Vagina (tissue), 2 donors: ENCODE data around the gene TBC1D8. TPM values are rescaled to one million over a fixed set of nuclear protein-coding genes. Genes with fewer than 3 reads are reported as not detected.

Experiments used
- DNase-seq, 2 donors: peaks; one replicate each; pipeline ENCODE4 v3.0.0-alpha.2; 2017; ENCODE audit errors: extremely low spot score in 2 of 2
- H3K27ac ChIP-seq: fragments of 200-600 bp; sonication (generic); one replicate; pipeline ENCODE4 v1.5.1; 2019
- H3K27me3 ChIP-seq: fragments of 200-600 bp; sonication (generic); one replicate; pipeline ENCODE4 v1.5.1; 2019
- H3K36me3 ChIP-seq, 2 donors: fragments of 200-600 bp; sonication (generic); one replicate each; pipeline ENCODE4 v1.5.1; 2017 to 2019
- H3K4me1 ChIP-seq: fragments of 200-600 bp; sonication (generic); one replicate; pipeline ENCODE4 v1.5.1; 2019
- H3K4me3 ChIP-seq, 2 donors: fragments of 200-600 bp; sonication (generic); 1 replicate in 1 of 2; 2 replicates in 1 of 2; pipeline ENCODE4 v1.5.1; 2016 to 2019
- H3K9me3 ChIP-seq: fragments of 200-600 bp; sonication (generic); one replicate; pipeline ENCODE4 v1.5.1; 2019
- CTCF ChIP-seq, 3 experiments: fragments of 450-650 bp in 2 of 3; fragments of 200-600 bp in 1 of 3; sonication (generic) in 1 of 3; IDR thresholded peaks; one replicate each; pipeline ENCODE4 v1.5.1; 2017 to 2019; ENCODE audit warnings: antibody characterized with exemption in 3 of 3, mild to moderate bottlenecking in 2 of 3, moderate library complexity in 2 of 3
- POLR2A ChIP-seq, 2 donors: fragments of 450-650 bp; IDR thresholded peaks; one replicate each; pipeline ENCODE4 v1.6.1; 2017; ENCODE audit warnings: antibody characterized with exemption in 2 of 2, mild to moderate bottlenecking in 2 of 2, moderate library complexity in 2 of 2
- POLR2AphosphoS5 ChIP-seq, 2 donors: sonication (generic); formaldehyde crosslinking; IDR thresholded peaks; one replicate each; pipeline ENCODE4 v1.9.0; 2017; ENCODE audit warnings: antibody characterized with exemption in 2 of 2, mild to moderate bottlenecking in 2 of 2, low read depth in 1 of 2; ENCODE audit not compliant: insufficient read depth in 1 of 2
- intact Hi-C: fragments of 100-400 bp; cut with DNase I; formaldehyde crosslinking; loops from one replicate; pipeline ENCODE4 v1.15.1; 2023
- total RNA-seq: library from RNA; depleted of rRNA; stranded (reverse); fragments of >200 nt; gene quantifications from one replicate; pipeline ENCODE4 v1.2.3, GENCODE V29; 2016

Gene TBC1D8
- total RNA-seq, 1 donor from 2014 or later = 72.2 TPM

- Histone ChIP-seq H3K36me3 (no peaks in the 10 kb centered on the region), H3K4me3 (peak overlapping the region; percentile 80 to 88), H3K9me3 (no peaks in the 10 kb centered on the region), H3K27me3 (no peaks in the 10 kb centered on the region), H3K4me1 (peaks cover 40% of the 10 kb centered on the region), H3K27ac (peak overlapping the region; percentile 82)
- no peak for TF ChIP-seq POLR2A (IDR thresholded peaks at IDR 0.05)
- peak in 1 of 2 donors; percentile 26 for TF ChIP-seq POLR2AphosphoS5 (IDR thresholded peaks at IDR 0.05; ENCODE audit: insufficient read depth in 1 of 2, low read depth in 1 of 2)
- DNase-seq = no peak
- intact Hi-C loops = loop anchor here (2.0 kb wide), 1 partner anchor 140 kb away; no protein-coding TSS in a partner anchor
Observed at GRCh38 chr2:101150306-101151145, 656 bp downstream of the TBC1D8 start.

GRCh38 chr2:101149241-101150192 lies 1.7 kb downstream of the TBC1D8 start:
- no peaks in the 10 kb centered on the region for H3K27me3 ChIP-seq
- DNase-seq = no peak
- no peaks in the 10 kb centered on the region for H3K36me3 ChIP-seq
- H3K4me3 ChIP-seq = peak overlapping the region; percentile 80 to 88
- TF ChIP-seq POLR2A (IDR thresholded peaks at IDR 0.05) = no peak
- no peak for TF ChIP-seq CTCF (IDR thresholded peaks at IDR 0.05)
- peak in 1 of 2 donors; percentile 18 for TF ChIP-seq POLR2AphosphoS5 (IDR thresholded peaks at IDR 0.05; ENCODE audit: insufficient read depth in 1 of 2, low read depth in 1 of 2)
- no peaks in the 10 kb centered on the region for H3K9me3 ChIP-seq
- peak overlapping the region; percentile 82 for H3K27ac ChIP-seq
- H3K4me1 ChIP-seq = peaks cover 40% of the 10 kb centered on the region
- intact Hi-C loops = loop anchor here (2.0 kb wide), 1 partner anchor 139 kb away; no protein-coding TSS in a partner anchor

- Histone ChIP-seq H3K27ac (no peak overlapping the region), H3K4me1 (peaks cover 40% of the 10 kb centered on the region)
Observed at GRCh38 chr2:101148777-101149176, 2.4 kb downstream of the TBC1D8 start.

GRCh38 chr2:101147971-101148370 lies 3.2 kb downstream of the TBC1D8 start:
- no peak overlapping the region for H3K27ac ChIP-seq

More at GRCh38 chr2:101148777-101149176, 2.4 kb downstream of the TBC1D8 start:
- Histone ChIP-seq H3K9me3 (no peaks in the 10 kb centered on the region), H3K36me3 (no peaks in the 10 kb centered on the region), H3K4me3 (no peak overlapping the region), H3K27me3 (no peaks in the 10 kb centered on the region)
- no peak for TF ChIP-seq CTCF (IDR thresholded peaks at IDR 0.05)
- TF ChIP-seq POLR2AphosphoS5 (IDR thresholded peaks at IDR 0.05; ENCODE audit: insufficient read depth in 1 of 2, low read depth in 1 of 2) = no peak
- no peak for TF ChIP-seq POLR2A (IDR thresholded peaks at IDR 0.05)
- no peak for DNase-seq
- intact Hi-C loops = no loop called here

More at GRCh38 chr2:101147971-101148370, 3.2 kb downstream of the TBC1D8 start:
- intact Hi-C loops = no loop called here
- no peaks in the 10 kb centered on the region for H3K27me3 ChIP-seq
- no peak for DNase-seq
- no peaks in the 10 kb centered on the region for H3K9me3 ChIP-seq
- TF ChIP-seq CTCF (IDR thresholded peaks at IDR 0.05) (no peak), POLR2A (IDR thresholded peaks at IDR 0.05) (no peak), POLR2AphosphoS5 (IDR thresholded peaks at IDR 0.05; ENCODE audit: insufficient read depth in 1 of 2, low read depth in 1 of 2) (no peak)
- peaks cover 39% of the 10 kb centered on the region for H3K4me1 ChIP-seq
- H3K4me3 ChIP-seq = no peak overlapping the region
- no peaks in the 10 kb centered on the region for H3K36me3 ChIP-seq
